ENCODE measurements around the gene ELMO1. TPM values are rescaled to one million over a fixed set of nuclear protein-coding genes. Genes with fewer than 3 reads are reported as not detected.

The ELMO1 gene
- total and polyA plus RNA-seq, 10 of the 15 experiments (the other 5 are each of a cell fraction or from before 2014, with no cell fraction given), result 22.6 to 85.9 (median 56.6) TPM

DNA sequence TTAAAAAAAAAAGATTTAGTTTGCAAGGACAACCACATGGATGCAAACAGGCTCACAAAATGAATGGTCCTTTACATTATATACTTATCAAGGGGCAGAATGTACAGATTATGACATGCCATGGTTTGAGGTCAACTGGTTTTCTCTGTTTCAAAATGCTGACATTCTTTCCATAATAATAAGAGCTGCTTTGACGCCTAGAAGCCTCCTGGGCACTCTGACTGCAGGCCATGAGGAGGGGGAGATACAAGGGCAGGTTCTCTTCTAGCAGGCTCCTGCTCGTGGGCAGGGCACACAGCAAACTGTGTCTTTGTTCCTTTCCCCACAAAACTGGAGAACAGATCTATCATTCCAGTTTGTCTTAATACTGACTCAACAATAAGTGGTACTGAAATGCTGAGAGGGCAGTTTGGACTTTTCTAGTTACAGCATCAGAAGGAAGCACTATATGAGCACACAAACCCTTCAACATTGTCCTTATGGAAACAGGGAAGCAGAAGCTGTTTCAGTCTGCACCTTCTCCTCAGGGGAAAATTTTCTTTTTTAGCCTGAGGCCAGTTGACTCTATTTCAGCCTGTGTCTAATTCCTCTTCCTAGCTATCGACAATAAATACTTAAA lies 409.4 kb downstream of the ELMO1 start:
- Histone ChIP-seq H3K27ac (ENCODE audit: control insufficient read depth, insufficient read depth) (no peak overlapping the region), H3K27me3 (replicated peaks in 1 of 2; ENCODE audit: control insufficient read depth in 2 of 2, insufficient read depth in 2 of 2, low read length in 1 of 2) (no peaks in the 10 kb centered on the region), H2AFZ (ENCODE audit: control insufficient read depth, low read depth, low read length) (no peak overlapping the region), H3K9ac (ENCODE audit: control insufficient read depth, insufficient read depth, low read length) (no peak overlapping the region), H3K4me3 (no peak overlapping the region), H3K9me3 (replicated peaks; ENCODE audit: control insufficient read depth, insufficient read depth, low read length) (no peaks in the 10 kb centered on the region; the same call in 2 of the 3 replicates), H3K4me2 (ENCODE audit: control insufficient read depth, insufficient read depth) (no peak overlapping the region), H4K20me1 (ENCODE audit: control insufficient read depth, insufficient read depth) (no peaks in the 10 kb centered on the region), H3K36me3 (ENCODE audit: control insufficient read depth in 2 of 2, insufficient read depth in 2 of 2, low read length in 1 of 2) (no peaks in the 10 kb centered on the region), H3K4me1 (ENCODE audit: control insufficient read depth, insufficient read depth, low read length) (no peaks in the 10 kb centered on the region), H3K79me2 (ENCODE audit: control insufficient read depth, insufficient read depth, low read length) (no peaks in the 10 kb centered on the region)
- ChIA-PET SMC1A (ENCODE audit: uncharacterized antibody, unreplicated experiment) (interaction anchor here (0.7 kb wide), 1 partner anchor 13 kb away, joined by 3 read pairs; no protein-coding TSS in a partner anchor), RAD21 (ENCODE audit: unreplicated experiment) (no interaction called here), POLR2A (no interaction called here), CTCF (interaction anchor here (0.6 kb wide), 1 partner anchor 626 kb away, joined by 3 read pairs; no protein-coding TSS in a partner anchor)
- BruUV-seq (replicated peaks), result no TSS peak
- FAIRE-seq (no peak), DNase-seq (ENCODE audit: low read depth, low spot score) (no peak), ATAC-seq (no peak)
- WGBS (ENCODE audit: insufficient coverage, insufficient replicate concordance, low lambda C conversion rate, missing lambda C conversion rate), result 83% methylated on average over 3 of the region's 3 CpGs
- no peak for TF ChIP-seq ZSCAN29 (IDR thresholded peaks at IDR 0.05)
- TF ChIP-seq SMAD1 (IDR thresholded peaks at IDR 0.05; ENCODE audit: low read depth, partially characterized antibody), result no peak
- TF ChIP-seq ZNF274 (IDR thresholded peaks at IDR 0.05; ENCODE audit: insufficient read depth, insufficient read length), result no peak
- TF ChIP-seq, protein P1, sequence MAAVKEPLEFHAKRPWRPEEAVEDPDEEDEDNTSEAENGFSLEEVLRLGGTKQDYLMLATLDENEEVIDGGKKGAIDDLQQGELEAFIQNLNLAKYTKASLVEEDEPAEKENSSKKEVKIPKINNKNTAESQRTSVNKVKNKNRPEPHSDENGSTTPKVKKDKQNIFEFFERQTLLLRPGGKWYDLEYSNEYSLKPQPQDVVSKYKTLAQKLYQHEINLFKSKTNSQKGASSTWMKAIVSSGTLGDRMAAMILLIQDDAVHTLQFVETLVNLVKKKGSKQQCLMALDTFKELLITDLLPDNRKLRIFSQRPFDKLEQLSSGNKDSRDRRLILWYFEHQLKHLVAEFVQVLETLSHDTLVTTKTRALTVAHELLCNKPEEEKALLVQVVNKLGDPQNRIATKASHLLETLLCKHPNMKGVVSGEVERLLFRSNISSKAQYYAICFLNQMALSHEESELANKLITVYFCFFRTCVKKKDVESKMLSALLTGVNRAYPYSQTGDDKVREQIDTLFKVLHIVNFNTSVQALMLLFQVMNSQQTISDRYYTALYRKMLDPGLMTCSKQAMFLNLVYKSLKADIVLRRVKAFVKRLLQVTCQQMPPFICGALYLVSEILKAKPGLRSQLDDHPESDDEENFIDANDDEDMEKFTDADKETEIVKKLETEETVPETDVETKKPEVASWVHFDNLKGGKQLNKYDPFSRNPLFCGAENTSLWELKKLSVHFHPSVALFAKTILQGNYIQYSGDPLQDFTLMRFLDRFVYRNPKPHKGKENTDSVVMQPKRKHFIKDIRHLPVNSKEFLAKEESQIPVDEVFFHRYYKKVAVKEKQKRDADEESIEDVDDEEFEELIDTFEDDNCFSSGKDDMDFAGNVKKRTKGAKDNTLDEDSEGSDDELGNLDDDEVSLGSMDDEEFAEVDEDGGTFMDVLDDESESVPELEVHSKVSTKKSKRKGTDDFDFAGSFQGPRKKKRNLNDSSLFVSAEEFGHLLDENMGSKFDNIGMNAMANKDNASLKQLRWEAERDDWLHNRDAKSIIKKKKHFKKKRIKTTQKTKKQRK (IDR thresholded peaks at IDR 0.05; ENCODE audit: low read depth, low read length), result no peak
- no peak for TF ChIP-seq IRF4 (IDR thresholded peaks at IDR 0.05; ENCODE audit: low read depth, low read length)
- TF ChIP-seq EZH2 (IDR thresholded peaks at IDR 0.05; ENCODE audit: borderline replicate concordance, control insufficient read depth, low read depth, low read length), result no peak
- no peak for TF ChIP-seq NBN (IDR thresholded peaks at IDR 0.05)
- in situ Hi-C loops (cut with MboI) (no loop called here), intact Hi-C loops (cut with micrococcal nuclease; ENCODE audit: unreplicated experiment) (no loop called here)

All from GM12878 (cell line).